Iris pigment epithelial cell (primary cell): ENCODE data around the gene ENO1.
A peak's percentile ranks its signal among the peaks of the same experiment; 100 is the strongest.

Source experiments
- DNase-seq: peaks from one replicate; pipeline ENCODE4 v3.0.0-alpha.2; 2011; ENCODE audit warnings: low read depth

ENO1 gene

DNA sequence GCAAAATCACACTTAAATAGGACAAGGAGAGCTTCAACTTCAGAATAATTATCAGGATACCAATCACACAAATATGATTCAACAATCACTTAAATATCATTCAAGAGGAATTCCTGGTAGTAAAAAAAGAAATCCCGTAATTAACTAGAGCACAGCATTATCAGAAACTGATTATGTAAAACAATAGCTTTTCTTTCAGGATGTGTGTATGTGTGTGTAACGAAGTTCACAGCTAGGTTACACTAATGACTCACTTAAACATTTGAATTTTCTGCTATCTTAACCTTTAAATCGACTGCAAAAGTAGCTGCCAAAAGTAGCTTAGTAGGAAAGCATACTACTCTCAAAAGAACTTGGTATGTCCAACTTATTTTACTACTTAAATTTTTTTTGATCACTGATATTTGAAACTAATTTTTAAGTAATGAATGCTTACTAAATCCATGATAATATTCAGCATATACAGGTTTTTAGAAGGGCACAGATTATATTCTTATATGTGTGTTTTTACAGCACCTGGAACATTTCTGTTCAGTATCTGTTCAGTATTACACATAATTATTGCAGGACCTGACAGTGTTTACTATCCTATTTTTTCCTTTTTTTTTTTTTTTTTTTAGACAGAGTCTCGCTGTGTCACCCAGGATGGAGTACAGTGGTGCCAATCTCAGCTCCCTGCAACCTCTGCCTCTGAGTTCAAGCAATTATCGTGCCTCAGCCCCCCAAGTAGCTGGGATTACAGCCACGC is 65.3 kb downstream of the ENO1 start:
- DNase-seq, result peak; percentile 63

- no peak for DNase-seq
Observed at GRCh38 chr1:8812081-8812480, 66.4 kb downstream of the ENO1 start.
